MM.1S (cell line): ENCODE results near the gene P2RY6.
A peak's percentile ranks its signal among the peaks of the same experiment; 100 is the strongest.

ENCODE experiments used
- DNase-seq: peaks from one replicate; pipeline ENCODE4 v3.0.0-alpha.2; 2015
- H2AFZ ChIP-seq: fragments of 300-600 bp; sonication (generic); 2 replicates; pipeline ENCODE4 v1.6.0; 2016; ENCODE audit warnings: antibody characterized with exemption, low read length
- H3F3A ChIP-seq: fragments of 300-600 bp; sonication (generic); 2 replicates; pipeline ENCODE4 v1.6.1; 2016; ENCODE audit warnings: mild to moderate bottlenecking, antibody characterized with exemption, low read length, moderate library complexity, mixed read lengths; ENCODE audit not compliant: insufficient read depth
- H3K27ac ChIP-seq: fragments of 300-600 bp; sonication (generic); 2 replicates; pipeline ENCODE4 v1.5.1; 2016; ENCODE audit warnings: mild to moderate bottlenecking, low read length
- H3K27me3 ChIP-seq: fragments of 300-600 bp; sonication (generic); replicated peaks from 2 replicates; pipeline ENCODE4 v1.6.0; 2016; ENCODE audit warnings: low read length; ENCODE audit not compliant: insufficient read depth
- H3K36me3 ChIP-seq: fragments of 300-600 bp; sonication (generic); replicated peaks from 2 replicates; pipeline ENCODE4 v1.6.1; 2016; ENCODE audit warnings: mild to moderate bottlenecking, low read length, mixed read lengths; ENCODE audit not compliant: insufficient read depth
- H3K4me1 ChIP-seq: fragments of 300-600 bp; sonication (generic); 2 replicates; pipeline ENCODE4 v1.6.1; 2016; ENCODE audit warnings: low read length, mixed read lengths
- H3K4me2 ChIP-seq: fragments of 300-600 bp; sonication (generic); 2 replicates; pipeline ENCODE4 v1.6.0; 2016; ENCODE audit warnings: low read depth, low read length
- H3K4me3 ChIP-seq: fragments of 300-600 bp; sonication (generic); 2 replicates; pipeline ENCODE4 v1.5.1; 2016; ENCODE audit warnings: low read length, mixed read lengths
- H3K79me2 ChIP-seq: fragments of 300-600 bp; sonication (generic); 2 replicates; pipeline ENCODE4 v1.6.1; 2016; ENCODE audit warnings: mixed run types, low read length, mixed read lengths
- H3K9ac ChIP-seq: fragments of 300-600 bp; sonication (generic); 2 replicates; pipeline ENCODE4 v1.6.1; 2016; ENCODE audit warnings: low read length, mixed read lengths
- H3K9me2 ChIP-seq: fragments of 300-600 bp; sonication (generic); replicated peaks from 2 replicates; pipeline ENCODE4 v1.6.1; 2016; ENCODE audit warnings: mild to moderate bottlenecking, low read length, mixed read lengths; ENCODE audit not compliant: insufficient read depth
- H3K9me3 ChIP-seq: fragments of 300-600 bp; sonication (generic); replicated peaks from 2 replicates; pipeline ENCODE4 v1.6.1; 2016; ENCODE audit warnings: mild to moderate bottlenecking, low read length, mixed read lengths; ENCODE audit not compliant: insufficient read depth
- H4K20me1 ChIP-seq: fragments of 300-600 bp; sonication (generic); 2 replicates; pipeline ENCODE4 v1.6.1; 2016; ENCODE audit warnings: mild to moderate bottlenecking, low read length, moderate library complexity, mixed read lengths; ENCODE audit not compliant: insufficient read depth
- CTCF ChIP-seq: fragments of 300-600 bp; sonication (generic); IDR thresholded peaks from 2 replicates; pipeline ENCODE4 v1.5.1; 2016; ENCODE audit warnings: antibody characterized with exemption, low read length, mixed read lengths
- EZH2 ChIP-seq: fragments of 300-600 bp; sonication (generic); optimal IDR thresholded peaks from 2 replicates; pipeline ENCODE3; 2017; ENCODE audit warnings: low read depth, mild to moderate bottlenecking, antibody characterized with exemption, low read length, mixed read lengths
- EZH2phosphoT487 ChIP-seq: fragments of 300-600 bp; sonication (generic); IDR thresholded peaks from 2 replicates; pipeline ENCODE4 v1.6.1; 2018; ENCODE audit warnings: antibody characterized with exemption, low read length

P2RY6 gene

GRCh38 chr11:73293356-73293936 lies 21.3 kb downstream of the P2RY6 start:
- no peak overlapping the region for H3K4me2 ChIP-seq
- no peak overlapping the region for H3K9ac ChIP-seq
- peaks cover 12% of the 10 kb centered on the region for H3K4me1 ChIP-seq
- no peaks in the 10 kb centered on the region for H3K9me2 ChIP-seq
- H3K79me2 ChIP-seq, result no peaks in the 10 kb centered on the region
- no peaks in the 10 kb centered on the region for H3K27me3 ChIP-seq
- H3F3A ChIP-seq, result no peaks in the 10 kb centered on the region
- no peaks in the 10 kb centered on the region for H3K36me3 ChIP-seq
- H2AFZ ChIP-seq, result no peak overlapping the region
- H3K4me3 ChIP-seq, result no peak overlapping the region
- H3K9me3 ChIP-seq, result no peaks in the 10 kb centered on the region
- H3K27ac ChIP-seq, result no peak overlapping the region
- no peaks in the 10 kb centered on the region for H4K20me1 ChIP-seq
- DNase-seq, result no peak
- TF ChIP-seq CTCF, result no peak
- no peak for TF ChIP-seq EZH2phosphoT487
- no peak for TF ChIP-seq EZH2

- Histone ChIP-seq H3F3A (no peaks in the 10 kb centered on the region), H3K27ac (no peak overlapping the region), H3K4me1 (0 out of 2 replicates have a peak, but pooled peaks cover 2% of the 10 kb centered on the region), H2AFZ (no peak overlapping the region), H3K79me2 (no peaks in the 10 kb centered on the region), H3K4me2 (no peak overlapping the region), H3K4me3 (no peak overlapping the region), H3K36me3 (no peaks in the 10 kb centered on the region), H3K9me2 (no peaks in the 10 kb centered on the region), H4K20me1 (no peaks in the 10 kb centered on the region), H3K9me3 (no peaks in the 10 kb centered on the region), H3K9ac (no peak overlapping the region), H3K27me3 (no peaks in the 10 kb centered on the region)
- TF ChIP-seq EZH2phosphoT487, result no peak
- TF ChIP-seq CTCF, result no peak
- no peak for TF ChIP-seq EZH2
- no peak for DNase-seq
Observed at GRCh38 chr11:73294604-73295003, 22.5 kb downstream of the P2RY6 start.

- Histone ChIP-seq H3K9ac (no peak overlapping the region), H3K4me2 (no peak overlapping the region), H3F3A (no peaks in the 10 kb centered on the region), H3K4me1 (0 out of 2 replicates have a peak, but pooled peaks cover 2% of the 10 kb centered on the region), H3K9me2 (no peaks in the 10 kb centered on the region), H3K9me3 (no peaks in the 10 kb centered on the region), H4K20me1 (no peaks in the 10 kb centered on the region), H3K4me3 (no peak overlapping the region), H3K27me3 (no peaks in the 10 kb centered on the region), H3K27ac (no peak overlapping the region), H2AFZ (0 out of 2 replicates have a peak overlapping the region, but pooled peaks have one; percentile 22), H3K79me2 (no peaks in the 10 kb centered on the region), H3K36me3 (no peaks in the 10 kb centered on the region)
- no peak for TF ChIP-seq EZH2
- no peak for TF ChIP-seq EZH2phosphoT487
- TF ChIP-seq CTCF, result peak; percentile 98
- peak; percentile 75 for DNase-seq
Observed at GRCh38 chr11:73295241-73295995, 23.3 kb downstream of the P2RY6 start.
